Smooth muscle cell (in vitro differentiated cells): ENCODE results near the gene GRIK4. TPM values are rescaled to one million over a fixed set of nuclear protein-coding genes. Genes with fewer than 3 reads are reported as not detected.

ENCODE experiments used
- DNase-seq: peaks from one replicate; lab custom pipeline; 2025; ENCODE audit not compliant: unreplicated experiment; lab: John Stamatoyannopoulos, UW
- H2AFZ ChIP-seq: fragments of 200-600 bp; sonication (generic); 2 replicates; pipeline ENCODE4 v1.6.0; 2016; ENCODE audit warnings: antibody characterized with exemption, low read depth, mild to moderate bottlenecking
- H3F3A ChIP-seq: fragments of 200-600 bp; sonication (generic); 2 replicates; pipeline ENCODE4 v1.6.0; 2017; ENCODE audit warnings: antibody characterized with exemption, low read depth
- H3K27ac ChIP-seq: fragments of 200-600 bp; sonication (generic); 2 replicates; pipeline ENCODE4 v1.5.1; 2016; ENCODE audit warnings: low read depth, mild to moderate bottlenecking
- H3K27me3 ChIP-seq: fragments of 200-600 bp; sonication (generic); 2 replicates; pipeline ENCODE4 v1.6.1; 2016; ENCODE audit warnings: low read depth, mild to moderate bottlenecking
- H3K36me3 ChIP-seq: fragments of 200-600 bp; sonication (generic); 2 replicates; pipeline ENCODE4 v1.5.1; 2016; ENCODE audit warnings: low read depth
- H3K4me1 ChIP-seq: fragments of 200-600 bp; sonication (generic); 2 replicates; pipeline ENCODE4 v1.5.1; 2016; ENCODE audit warnings: low read depth
- H3K4me2 ChIP-seq: fragments of 200-600 bp; sonication (generic); 2 replicates; pipeline ENCODE4 v1.6.0; 2016; ENCODE audit warnings: mild to moderate bottlenecking
- H3K4me3 ChIP-seq: fragments of 200-600 bp; sonication (generic); 2 replicates; pipeline ENCODE4 v1.5.1; 2016; ENCODE audit warnings: mild to moderate bottlenecking
- H3K79me2 ChIP-seq: fragments of 200-600 bp; sonication (generic); 2 replicates; pipeline ENCODE4 v1.6.0; 2016; ENCODE audit warnings: low read depth, mild to moderate bottlenecking
- H3K9ac ChIP-seq: fragments of 200-600 bp; sonication (generic); 2 replicates; pipeline ENCODE4 v1.6.0; 2016; ENCODE audit warnings: low read depth
- H3K9me3 ChIP-seq: fragments of 200-600 bp; sonication (generic); replicated peaks from 2 replicates; pipeline ENCODE4 v1.5.1; 2016; ENCODE audit warnings: low read depth
- H4K20me1 ChIP-seq: fragments of 200-600 bp; sonication (generic); 2 replicates; pipeline ENCODE4 v1.6.0; 2016; ENCODE audit warnings: low read depth
- WGBS: methylation state at CpG from one replicate; pipeline ENCODE4 v1.1.7; 2016; ENCODE audit warnings: low lambda C conversion rate; 5-methylcytosine and 5-hydroxymethylcytosine counted together
- polyA plus RNA-seq: library from polyadenylated mRNA; unstranded; fragments of >200 nt; fragmentation: Nextera tagmentation; extraction: Ambion mirVana; gene quantifications from 2 replicates; pipeline ENCODE4 v1.2.1, GENCODE V29; 2016
- total RNA-seq: library from RNA; depleted of rRNA; stranded (reverse); fragments of >200 nt; gene quantifications from 2 replicates; pipeline ENCODE4 v1.2.3, GENCODE V29; 2014
- TF ChIP-seq, protein P1 (sequence below): fragments of 200-600 bp; sonication (generic); IDR thresholded peaks from 2 replicates; pipeline ENCODE4 v1.5.1; 2017; ENCODE audit warnings: borderline replicate concordance, mild to moderate bottlenecking, antibody characterized with exemption; ENCODE audit not compliant: insufficient read depth, poor library complexity, severe bottlenecking

The GRIK4 gene
- total and polyA plus RNA-seq, 2 experiments from 2014 or later, result not detected

DNA sequence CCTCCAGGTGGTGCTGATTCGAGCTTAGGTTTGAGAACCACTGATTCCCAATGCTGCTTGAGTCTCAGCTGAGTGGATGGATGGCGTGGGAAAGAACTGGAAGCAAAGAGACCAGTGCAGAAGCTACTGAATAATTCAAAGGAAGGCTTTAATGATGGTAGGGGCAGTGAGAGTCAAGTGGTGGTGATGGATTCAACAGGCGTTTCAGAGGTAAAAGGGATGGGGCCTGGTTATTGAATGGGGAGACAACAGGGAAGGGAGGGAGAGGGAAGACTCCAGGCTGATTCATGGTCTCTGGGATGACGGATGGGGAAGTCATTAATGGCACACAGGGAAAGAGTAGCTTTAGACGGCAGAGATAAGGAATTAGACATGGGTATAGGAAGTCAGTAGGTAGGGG lies 408.0 kb downstream of the GRIK4 start:
- no peak overlapping the region for H3K9ac ChIP-seq
- WGBS, result 78% methylated on average over 5 of the region's 5 CpGs
- H3K4me1 ChIP-seq, result no peaks in the 10 kb centered on the region
- no peaks in the 10 kb centered on the region for H3K36me3 ChIP-seq
- no peaks in the 10 kb centered on the region for H3F3A ChIP-seq
- no peak overlapping the region for H2AFZ ChIP-seq
- H4K20me1 ChIP-seq, result no peaks in the 10 kb centered on the region
- H3K9me3 ChIP-seq, result no peaks in the 10 kb centered on the region
- H3K4me3 ChIP-seq, result no peak overlapping the region
- H3K79me2 ChIP-seq, result no peaks in the 10 kb centered on the region
- peaks cover 22% of the 10 kb centered on the region for H3K27me3 ChIP-seq
- no peak overlapping the region for H3K27ac ChIP-seq
- H3K4me2 ChIP-seq, result no peak overlapping the region
- no peak for DNase-seq
- TF ChIP-seq, protein P1, sequence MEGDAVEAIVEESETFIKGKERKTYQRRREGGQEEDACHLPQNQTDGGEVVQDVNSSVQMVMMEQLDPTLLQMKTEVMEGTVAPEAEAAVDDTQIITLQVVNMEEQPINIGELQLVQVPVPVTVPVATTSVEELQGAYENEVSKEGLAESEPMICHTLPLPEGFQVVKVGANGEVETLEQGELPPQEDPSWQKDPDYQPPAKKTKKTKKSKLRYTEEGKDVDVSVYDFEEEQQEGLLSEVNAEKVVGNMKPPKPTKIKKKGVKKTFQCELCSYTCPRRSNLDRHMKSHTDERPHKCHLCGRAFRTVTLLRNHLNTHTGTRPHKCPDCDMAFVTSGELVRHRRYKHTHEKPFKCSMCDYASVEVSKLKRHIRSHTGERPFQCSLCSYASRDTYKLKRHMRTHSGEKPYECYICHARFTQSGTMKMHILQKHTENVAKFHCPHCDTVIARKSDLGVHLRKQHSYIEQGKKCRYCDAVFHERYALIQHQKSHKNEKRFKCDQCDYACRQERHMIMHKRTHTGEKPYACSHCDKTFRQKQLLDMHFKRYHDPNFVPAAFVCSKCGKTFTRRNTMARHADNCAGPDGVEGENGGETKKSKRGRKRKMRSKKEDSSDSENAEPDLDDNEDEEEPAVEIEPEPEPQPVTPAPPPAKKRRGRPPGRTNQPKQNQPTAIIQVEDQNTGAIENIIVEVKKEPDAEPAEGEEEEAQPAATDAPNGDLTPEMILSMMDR, result no peak

DNA sequence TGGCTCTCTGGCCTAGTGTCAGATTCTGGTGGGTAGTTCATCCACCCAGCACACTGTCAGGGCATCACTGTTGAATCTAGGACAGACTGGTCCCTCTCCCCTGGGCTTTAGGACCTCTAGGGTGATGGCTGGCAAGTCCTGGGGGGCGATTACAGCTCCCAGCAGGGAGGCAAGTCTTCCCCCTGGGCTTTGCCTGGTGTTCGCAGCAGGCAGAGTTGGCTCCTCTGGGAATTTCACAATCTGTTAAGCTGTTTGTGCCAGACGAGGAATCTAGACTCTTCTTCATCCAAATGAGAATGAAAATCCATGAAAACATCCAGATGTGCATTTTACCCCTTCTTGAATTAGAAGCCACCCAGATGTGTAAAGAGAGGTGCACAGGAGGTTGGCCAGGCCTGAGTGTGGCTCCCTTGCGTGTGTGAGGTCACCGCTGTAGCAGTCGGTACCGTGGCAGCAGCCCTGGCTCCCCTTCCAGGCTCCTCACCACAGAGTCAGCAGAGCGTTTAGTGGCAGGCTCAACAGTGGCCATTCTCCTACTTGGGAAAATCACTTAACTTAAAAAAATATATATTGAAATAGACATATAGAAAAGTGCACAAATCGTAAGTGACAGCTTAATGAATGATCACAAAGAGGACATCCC lies 412.4 kb downstream of the GRIK4 start:
- Histone ChIP-seq H3K27ac (no peak overlapping the region), H3K4me2 (no peak overlapping the region), H3K36me3 (no peaks in the 10 kb centered on the region), H2AFZ (no peak overlapping the region), H3K9ac (no peak overlapping the region), H3K79me2 (no peaks in the 10 kb centered on the region), H3K9me3 (no peaks in the 10 kb centered on the region), H3K4me3 (no peak overlapping the region), H3K27me3 (peaks cover 3% of the 10 kb centered on the region), H3K4me1 (no peaks in the 10 kb centered on the region), H4K20me1 (no peaks in the 10 kb centered on the region), H3F3A (no peaks in the 10 kb centered on the region)
- DNase-seq, result no peak
- WGBS, result 86% methylated on average over 9 of the region's 9 CpGs
- TF ChIP-seq, protein P1, result no peak

GRCh38 chr11:120925944-120926343 lies 414.4 kb downstream of the GRIK4 start:
- H3K27me3 ChIP-seq, result no peaks in the 10 kb centered on the region
- H3K4me3 ChIP-seq, result no peak overlapping the region
- no peak overlapping the region for H2AFZ ChIP-seq
- TF ChIP-seq, protein P1, result no peak
- H3K9ac ChIP-seq, result no peak overlapping the region
- H3K27ac ChIP-seq, result no peak overlapping the region
- H3K79me2 ChIP-seq, result no peaks in the 10 kb centered on the region
- no peaks in the 10 kb centered on the region for H3K9me3 ChIP-seq
- peaks cover 4% of the 10 kb centered on the region for H3F3A ChIP-seq
- H3K4me2 ChIP-seq, result no peak overlapping the region
- 91% methylated on average over 1 of the region's 2 CpGs for WGBS
- H3K4me1 ChIP-seq, result no peaks in the 10 kb centered on the region
- H3K36me3 ChIP-seq, result no peaks in the 10 kb centered on the region
- DNase-seq, result no peak
- no peaks in the 10 kb centered on the region for H4K20me1 ChIP-seq

- Histone ChIP-seq H4K20me1 (no peaks in the 10 kb centered on the region), H2AFZ (no peak overlapping the region), H3K36me3 (no peaks in the 10 kb centered on the region), H3K9ac (no peak overlapping the region), H3K4me2 (no peak overlapping the region), H3K9me3 (no peaks in the 10 kb centered on the region), H3K79me2 (no peaks in the 10 kb centered on the region), H3K4me1 (no peaks in the 10 kb centered on the region), H3K4me3 (no peak overlapping the region), H3K27ac (no peak overlapping the region), H3F3A (peaks cover 4% of the 10 kb centered on the region), H3K27me3 (no peaks in the 10 kb centered on the region)
- DNase-seq, result no peak
- TF ChIP-seq, protein P1, result no peak
- WGBS, result 84% methylated on average over 14 of the region's 14 CpGs
These were observed 417.1 kb downstream of the GRIK4 start for GRCh38 chr11:120928627-120929026.
